ENCODE results near the gene SMIM43.
"Not testable (repeated sequence)": the region's sequence is repeated elsewhere in the genome, so short reads cannot be mapped to it uniquely, and the experiment has no call there.

Gene SMIM43

DNA sequence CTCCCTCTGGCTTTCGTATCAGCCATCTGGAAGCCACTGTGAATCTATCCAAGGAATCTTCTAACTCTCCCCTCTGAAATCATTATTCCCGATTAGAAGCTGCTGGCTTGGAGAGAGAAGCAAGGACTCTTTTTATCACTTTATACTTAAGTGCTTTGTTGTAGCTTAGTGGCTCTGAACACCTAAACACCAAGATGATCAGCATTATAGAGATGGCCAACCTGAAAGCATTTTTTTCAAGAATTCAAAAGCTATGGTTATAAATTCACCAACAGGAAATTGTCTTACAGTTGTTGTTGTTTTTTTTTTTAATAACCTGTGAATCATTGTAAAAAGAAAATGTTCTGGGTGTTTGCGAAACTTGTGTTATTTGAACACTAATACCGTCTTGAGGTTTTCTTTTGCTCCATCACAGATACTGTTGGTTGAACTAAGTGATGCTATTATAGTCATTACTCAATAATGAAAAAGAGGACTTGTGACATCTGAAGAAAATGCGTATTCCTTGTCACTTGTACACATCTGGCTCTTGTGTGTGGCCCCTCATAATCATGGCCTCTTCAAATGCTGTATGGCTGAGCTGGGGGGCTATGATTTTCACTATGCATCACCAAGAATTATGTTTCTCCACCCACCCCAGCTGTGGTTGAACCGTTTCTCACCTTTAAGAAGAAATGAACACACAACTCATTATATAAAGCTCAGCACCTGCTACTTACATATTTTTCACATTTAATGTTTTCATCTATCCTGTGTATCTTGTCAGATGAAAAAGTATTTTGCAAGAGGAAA is 11.8 kb upstream of the SMIM43 start:
- no peak for TF ChIP-seq JUND (IDR thresholded peaks at IDR 0.05; ENCODE audit: low read depth)

DNA sequence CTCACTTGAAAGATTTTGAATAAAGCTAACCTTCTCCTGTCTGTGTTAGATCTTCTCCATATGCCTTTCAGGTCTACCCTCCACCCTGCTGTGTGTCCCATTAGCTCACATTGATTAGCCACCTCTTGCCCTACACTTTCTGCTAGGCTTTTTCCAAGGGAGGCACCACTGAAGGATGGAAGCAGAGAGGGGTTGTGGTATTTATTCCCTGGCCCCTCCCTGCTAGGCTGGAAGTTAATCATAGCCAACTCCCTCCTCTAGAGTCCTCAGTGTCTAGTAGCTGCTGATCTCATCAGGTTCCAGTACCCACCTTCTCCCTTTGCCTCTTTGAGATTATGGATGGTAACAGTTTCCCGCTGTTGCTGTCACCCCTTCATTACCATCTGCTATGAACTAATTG is 8.9 kb upstream of the SMIM43 start:
- in situ Hi-C loops (cut with HindIII; ENCODE audit: low pct_unique_long_range_greater_than_20kb, low sequenced_read_pairs) = no loop called here
- TF ChIP-seq JUND (IDR thresholded peaks at IDR 0.05; ENCODE audit: low read depth) = no peak

More for the DNA sequence above, 11.8 kb upstream of the SMIM43 start:
- DNase-seq (ENCODE audit: low read depth in 1 of 2, low spot score in 1 of 2) = no peak
- in situ Hi-C loops (cut with HindIII; ENCODE audit: low pct_unique_long_range_greater_than_20kb, low sequenced_read_pairs) = no loop called here

DNA sequence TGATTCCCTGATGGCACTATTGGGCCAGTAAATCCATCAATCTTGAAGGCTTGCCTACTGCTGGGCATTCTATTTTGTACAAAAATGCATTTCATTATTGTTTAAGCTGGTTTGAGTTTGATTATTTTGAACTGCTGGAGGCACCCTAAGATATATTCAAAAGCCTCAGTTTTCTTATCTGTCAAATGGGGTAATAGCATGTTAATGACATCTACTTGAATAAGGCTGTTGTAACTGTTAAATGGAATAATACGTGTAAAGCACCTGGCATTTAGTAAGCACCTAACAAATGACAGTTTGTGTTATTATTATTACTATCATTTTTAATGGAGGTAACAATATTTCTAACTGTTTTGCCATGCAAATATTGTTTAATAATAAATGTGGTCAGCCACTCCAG is 6.9 kb upstream of the SMIM43 start:
- TF ChIP-seq JUND (IDR thresholded peaks at IDR 0.05; ENCODE audit: low read depth) = no peak
- no peak for DNase-seq (ENCODE audit: low read depth in 1 of 2, low spot score in 1 of 2)
- in situ Hi-C loops (cut with HindIII; ENCODE audit: low pct_unique_long_range_greater_than_20kb, low sequenced_read_pairs) = no loop called here

More for the DNA sequence above, 8.9 kb upstream of the SMIM43 start:
- no peak for DNase-seq (ENCODE audit: low read depth in 1 of 2, low spot score in 1 of 2)

DNA sequence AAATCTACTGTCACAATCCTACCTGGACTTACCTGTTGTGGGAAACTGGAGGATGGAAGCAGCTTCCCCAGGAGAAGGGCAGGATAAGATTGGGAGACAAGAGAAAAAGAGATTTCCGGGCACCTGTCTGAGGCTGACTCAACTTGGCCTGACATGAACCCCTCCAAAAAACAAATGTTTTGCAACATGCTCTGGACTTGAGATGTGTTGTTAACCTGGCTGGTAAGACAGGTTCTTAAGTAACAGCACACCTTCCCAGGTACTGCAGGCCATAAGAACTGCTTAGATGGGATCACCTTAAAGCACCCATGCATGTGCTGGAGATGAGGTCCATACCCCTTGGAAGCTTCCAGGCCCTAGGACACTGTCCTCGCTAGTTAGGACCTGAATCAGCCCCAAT is 4.4 kb upstream of the SMIM43 start:
- peak in 1 of 2 experiments; percentile 59 for DNase-seq (ENCODE audit: low read depth in 1 of 2, low spot score in 1 of 2)
- TF ChIP-seq JUND (IDR thresholded peaks at IDR 0.05; ENCODE audit: low read depth) = no peak
- in situ Hi-C loops (cut with HindIII; ENCODE audit: low pct_unique_long_range_greater_than_20kb, low sequenced_read_pairs) = no loop called here

DNA sequence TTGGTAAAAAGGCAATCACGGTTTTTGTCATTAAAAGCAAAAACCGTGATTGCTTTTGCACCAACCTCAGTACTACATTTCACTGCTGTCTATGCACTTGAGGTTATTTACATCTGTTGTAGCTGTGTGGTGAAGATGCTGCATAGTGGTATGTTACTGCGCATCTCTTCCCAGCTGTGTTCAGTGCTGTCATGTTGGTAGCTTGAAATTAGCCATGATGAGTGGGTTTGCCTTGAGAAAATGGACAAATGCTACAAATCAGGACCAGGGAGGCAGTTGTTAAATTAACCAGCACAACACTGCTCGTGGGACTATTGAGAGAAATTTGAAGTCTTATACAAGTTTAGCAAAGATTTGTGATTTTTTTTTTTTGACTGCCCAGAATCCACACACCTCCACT is 2.2 kb upstream of the SMIM43 start:
- no peak for TF ChIP-seq JUND (IDR thresholded peaks at IDR 0.05; ENCODE audit: low read depth)
- in situ Hi-C loops (cut with HindIII; ENCODE audit: low pct_unique_long_range_greater_than_20kb, low sequenced_read_pairs) = no loop called here

DNA sequence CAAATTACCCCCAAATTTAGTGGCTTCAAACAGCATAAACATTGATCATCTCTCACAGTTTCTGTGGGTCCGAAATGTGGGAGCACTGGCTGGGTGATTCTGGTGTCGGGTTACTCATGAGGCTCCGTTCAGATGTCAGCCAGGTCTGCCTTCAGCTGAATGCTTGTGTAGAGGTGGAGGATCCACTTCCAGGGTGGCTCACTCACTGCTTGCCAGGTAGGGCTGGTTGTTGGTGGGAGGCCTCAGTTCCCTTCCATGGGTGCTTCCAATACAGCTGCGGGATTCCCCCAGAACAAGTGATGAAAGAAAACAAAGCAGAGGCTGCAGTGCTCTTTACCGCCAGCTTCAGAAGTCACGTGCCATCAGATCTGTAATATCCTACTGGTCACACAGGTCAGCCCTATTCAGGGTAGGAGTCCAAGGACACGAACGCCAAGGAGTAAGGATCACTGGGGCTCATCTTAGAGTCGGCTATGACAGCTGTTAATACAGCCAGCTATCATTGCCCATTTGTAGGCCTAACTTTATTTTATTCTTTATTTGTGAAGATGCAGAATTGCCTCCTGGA is 1.1 kb upstream of the SMIM43 start:
- in situ Hi-C loops (cut with HindIII; ENCODE audit: low pct_unique_long_range_greater_than_20kb, low sequenced_read_pairs) = no loop called here
- no peak for DNase-seq (ENCODE audit: low read depth in 1 of 2, low spot score in 1 of 2)

More for the DNA sequence above, 2.2 kb upstream of the SMIM43 start:
- no peak for DNase-seq (ENCODE audit: low read depth in 1 of 2, low spot score in 1 of 2)

DNA sequence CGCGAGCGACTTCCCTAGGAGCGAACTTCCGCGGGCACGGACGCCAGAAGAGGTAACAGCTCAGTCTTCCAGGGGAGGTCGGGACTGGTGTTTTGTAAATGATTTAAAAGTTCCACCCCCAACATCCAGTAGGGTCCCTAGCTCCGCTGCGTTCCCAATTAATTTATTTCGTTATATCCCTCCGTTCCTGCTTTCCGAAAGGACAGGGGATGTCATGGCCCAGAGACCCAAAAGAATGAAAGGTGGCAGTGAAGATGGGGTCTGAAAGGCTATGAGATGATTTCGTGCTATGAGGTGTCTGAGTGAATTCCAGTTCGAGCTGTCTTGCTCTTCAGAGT is 373 bp upstream of the SMIM43 start:
- DNase-seq (ENCODE audit: low read depth in 1 of 2, low spot score in 1 of 2) = no peak
- TF ChIP-seq JUND (IDR thresholded peaks at IDR 0.05; ENCODE audit: low read depth) = no peak
- in situ Hi-C loops (cut with HindIII; ENCODE audit: low pct_unique_long_range_greater_than_20kb, low sequenced_read_pairs) = no loop called here

More for the DNA sequence above, 1.1 kb upstream of the SMIM43 start:
- TF ChIP-seq JUND (IDR thresholded peaks at IDR 0.05; ENCODE audit: low read depth) = no peak

DNA sequence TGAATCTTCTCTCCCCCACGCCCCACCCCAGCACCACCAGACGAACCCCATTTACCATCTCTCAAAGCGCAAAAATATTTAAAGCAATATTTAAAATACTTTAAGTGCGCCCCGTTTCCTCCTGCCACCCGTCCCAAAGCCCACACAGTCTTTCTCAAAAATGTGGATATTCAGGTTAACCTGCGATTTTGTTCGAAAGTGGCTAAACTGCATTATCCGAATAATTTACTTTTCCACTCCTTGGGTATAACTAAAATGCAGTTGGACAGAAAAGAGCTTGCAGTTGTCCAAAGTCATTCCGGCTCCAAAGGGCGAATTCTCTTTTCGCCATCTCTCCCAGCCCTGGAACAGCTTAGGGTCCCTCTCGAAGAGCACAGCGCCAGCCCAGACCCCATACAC is 662 bp downstream of the SMIM43 start:
- TF ChIP-seq JUND (IDR thresholded peaks at IDR 0.05; ENCODE audit: low read depth) = no peak
- in situ Hi-C loops (cut with HindIII; ENCODE audit: low pct_unique_long_range_greater_than_20kb, low sequenced_read_pairs) = no loop called here
- DNase-seq (ENCODE audit: low read depth in 1 of 2, low spot score in 1 of 2) = no peak

DNA sequence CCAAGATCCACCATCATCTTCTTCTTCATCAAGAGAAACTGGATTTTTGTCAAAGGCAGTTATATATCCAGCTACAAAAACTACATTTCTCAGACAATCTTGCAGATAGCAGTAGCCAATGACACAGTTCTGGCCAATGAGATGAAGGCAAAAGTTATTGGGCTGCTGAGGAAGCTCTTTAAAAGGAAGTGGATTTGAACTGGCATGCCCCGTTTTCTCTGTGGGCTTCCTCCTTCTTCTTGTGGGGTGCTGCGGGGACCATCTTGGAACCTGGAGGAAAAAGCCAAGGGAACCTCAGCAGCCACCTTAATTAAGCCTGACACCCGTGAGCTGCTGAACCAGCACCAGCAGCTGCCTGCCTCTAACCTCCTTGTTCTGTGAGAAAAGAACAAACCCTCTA is 4.8 kb downstream of the SMIM43 start:
- in situ Hi-C loops (cut with HindIII; ENCODE audit: low pct_unique_long_range_greater_than_20kb, low sequenced_read_pairs) = no loop called here
- TF ChIP-seq JUND (IDR thresholded peaks at IDR 0.05; ENCODE audit: low read depth) = no peak
- DNase-seq (ENCODE audit: low read depth in 1 of 2, low spot score in 1 of 2) = no peak

DNA sequence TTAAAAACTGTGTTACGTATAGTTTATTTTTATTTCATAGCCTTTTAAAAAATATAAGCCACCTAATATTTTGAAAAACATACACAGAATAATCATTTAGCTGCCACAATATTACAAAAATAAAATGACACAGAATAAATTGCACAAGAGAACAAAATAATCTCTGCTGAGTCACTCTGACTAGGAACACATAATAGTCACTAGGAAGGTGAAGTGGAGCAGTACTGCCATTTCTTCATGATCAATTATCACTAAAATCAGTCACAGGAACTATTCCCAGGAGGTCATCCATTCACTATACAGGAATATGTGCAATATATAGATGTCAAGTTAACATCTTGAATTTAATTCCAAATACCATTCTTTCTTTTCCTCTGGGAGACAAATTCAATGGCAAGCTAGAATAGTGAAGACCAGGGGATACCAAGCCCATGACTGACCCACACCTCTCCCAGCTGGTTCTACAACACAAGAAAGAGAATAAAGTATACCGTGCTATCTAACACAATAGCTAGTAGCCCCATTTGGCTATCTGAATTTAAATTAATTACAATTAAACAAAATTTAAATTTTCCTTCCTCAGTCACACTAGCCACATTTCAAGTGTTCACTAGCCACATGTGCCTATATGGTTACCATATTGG is 5.9 kb downstream of the SMIM43 start:
- no peak for TF ChIP-seq JUND (IDR thresholded peaks at IDR 0.05; ENCODE audit: low read depth)
- DNase-seq (ENCODE audit: low read depth in 1 of 2, low spot score in 1 of 2) = no peak
- in situ Hi-C loops (cut with HindIII; ENCODE audit: low pct_unique_long_range_greater_than_20kb, low sequenced_read_pairs) = no loop called here

DNA sequence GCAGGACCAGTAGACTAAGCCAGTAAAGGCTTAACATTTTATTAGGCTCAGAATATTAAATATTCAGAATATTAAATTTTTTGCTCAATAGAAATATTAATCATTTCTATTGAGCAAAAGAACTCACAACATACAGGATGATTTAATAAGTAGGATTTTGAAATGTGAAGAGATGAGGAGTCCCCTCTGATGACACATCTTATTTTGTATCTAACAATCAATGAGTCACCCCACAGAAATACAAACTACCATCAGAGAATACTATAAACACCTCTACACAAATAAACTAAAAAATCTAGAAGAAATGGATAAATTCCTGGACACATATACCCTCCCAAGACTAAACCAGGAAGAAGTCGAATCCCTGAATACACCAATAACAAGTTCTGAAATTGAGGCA is 12.8 kb downstream of the SMIM43 start:
- in situ Hi-C loops (cut with HindIII; ENCODE audit: low pct_unique_long_range_greater_than_20kb, low sequenced_read_pairs); DNase-seq (ENCODE audit: low read depth in 1 of 2, low spot score in 1 of 2): not testable (repeated sequence)

DNA sequence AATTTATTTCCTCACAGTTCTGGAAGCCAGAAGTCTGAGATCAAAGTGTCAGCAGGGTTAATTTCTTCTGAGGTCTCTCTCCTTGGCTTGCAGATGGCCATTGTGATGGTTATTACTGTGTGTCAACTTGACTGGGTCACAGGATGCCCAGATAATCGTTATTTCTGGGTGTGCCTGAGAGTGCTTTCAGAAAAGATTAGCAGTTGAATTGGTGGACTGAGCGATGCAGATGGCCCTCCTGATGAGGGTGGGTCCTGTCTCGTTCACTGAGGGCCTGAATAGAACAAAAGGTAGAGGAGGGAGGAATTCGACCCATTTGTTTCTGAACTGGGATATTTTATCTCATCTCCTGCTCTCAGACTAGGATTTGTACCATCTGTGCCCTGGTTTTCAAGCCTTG is 15.7 kb downstream of the SMIM43 start:
- in situ Hi-C loops (cut with HindIII; ENCODE audit: low pct_unique_long_range_greater_than_20kb, low sequenced_read_pairs) = no loop called here
- DNase-seq (ENCODE audit: low read depth in 1 of 2, low spot score in 1 of 2) = no peak
- no peak for TF ChIP-seq JUND (IDR thresholded peaks at IDR 0.05; ENCODE audit: low read depth)

DNA sequence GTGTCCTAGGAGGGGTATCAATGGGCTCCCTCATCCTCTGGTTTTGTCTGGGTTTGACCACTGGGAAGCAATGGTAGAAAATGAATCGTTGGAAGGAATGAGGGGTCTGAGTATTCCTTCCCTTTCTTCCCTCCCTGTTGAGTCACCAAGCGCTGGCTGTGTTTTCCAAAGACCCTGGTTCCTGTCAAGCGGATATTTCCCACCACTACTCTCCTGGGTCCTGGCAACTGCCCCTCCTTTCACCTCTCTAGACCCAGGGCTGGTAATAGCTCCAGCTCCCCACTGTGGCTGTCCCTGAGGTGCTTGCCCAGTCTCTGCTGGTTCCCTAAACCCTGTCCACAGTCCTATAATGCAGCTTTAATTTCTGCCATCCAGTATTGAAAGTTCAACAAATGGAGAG is 22.2 kb downstream of the SMIM43 start:
- in situ Hi-C loops (cut with HindIII; ENCODE audit: low pct_unique_long_range_greater_than_20kb, low sequenced_read_pairs) = no loop called here
- TF ChIP-seq JUND (IDR thresholded peaks at IDR 0.05; ENCODE audit: low read depth) = no peak

More for the DNA sequence above, 22.2 kb downstream of the SMIM43 start:
- no peak for DNase-seq (ENCODE audit: low read depth in 1 of 2, low spot score in 1 of 2)

Data from T47D (cell line).